ENCODE measurements around the gene RAB4A.

Gene RAB4A

DNA sequence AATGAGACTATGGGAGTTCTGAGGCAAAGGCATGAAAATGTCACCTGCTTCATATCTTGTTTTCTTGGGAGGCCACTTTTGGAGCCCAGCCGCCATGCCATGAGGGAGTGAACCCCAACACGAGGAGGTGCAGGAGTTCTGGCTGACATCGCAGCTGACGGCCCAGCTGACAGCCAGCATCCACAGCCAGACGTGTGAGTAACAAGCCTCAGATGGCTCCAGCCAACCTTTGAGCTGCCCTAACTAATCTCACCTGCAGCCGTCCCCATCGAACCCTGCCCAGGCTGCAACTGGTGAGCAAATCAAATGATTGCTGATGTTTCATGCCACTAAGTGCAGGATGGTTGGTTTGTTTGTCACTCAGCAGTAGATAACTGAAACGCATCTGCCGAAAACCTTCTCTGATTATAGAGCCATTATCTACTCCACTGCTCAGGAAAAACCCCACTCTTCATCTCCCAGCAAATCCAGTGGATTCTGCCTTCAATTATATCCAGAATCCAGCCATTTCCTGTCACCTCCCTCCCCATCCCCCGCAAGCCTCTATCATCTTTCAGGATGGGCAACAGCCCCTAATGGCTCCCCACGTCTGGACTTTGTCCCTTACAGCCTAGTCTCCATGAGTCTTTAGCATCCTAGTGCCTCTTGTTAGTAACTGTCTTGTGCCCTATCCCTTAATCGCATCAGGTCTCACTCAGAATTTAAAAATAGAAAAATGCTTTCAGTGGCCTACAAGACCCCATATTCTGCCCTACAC lies 18.5 kb upstream of the RAB4A start:
- TF ChIP-seq CEBPB (IDR thresholded peaks at IDR 0.05) (no peak), EP300 (IDR thresholded peaks at IDR 0.05; ENCODE audit: borderline replicate concordance) (no peak), TAF1 (IDR thresholded peaks at IDR 0.05; ENCODE audit: low read depth) (no peak), NFIC (IDR thresholded peaks at IDR 0.05) (no peak), FOXM1 (IDR thresholded peaks at IDR 0.05; ENCODE audit: borderline replicate concordance, low read depth) (no peak; the same call in 1 of the 2 replicates), RAD21 (IDR thresholded peaks at IDR 0.05; ENCODE audit: low read depth) (no peak), YY1 (IDR thresholded peaks at IDR 0.05; ENCODE audit: low read depth) (no peak), CREB1 (IDR thresholded peaks at IDR 0.05; ENCODE audit: low read depth) (no peak), EGR1 (IDR thresholded peaks at IDR 0.05) (no peak), TEAD4 (IDR thresholded peaks at IDR 0.05) (no peak), ZBTB7A (IDR thresholded peaks at IDR 0.05; ENCODE audit: low read depth) (no peak), TCF12 (IDR thresholded peaks at IDR 0.05; ENCODE audit: low read depth) (no peak)
- TF ChIP-seq, protein P1, sequence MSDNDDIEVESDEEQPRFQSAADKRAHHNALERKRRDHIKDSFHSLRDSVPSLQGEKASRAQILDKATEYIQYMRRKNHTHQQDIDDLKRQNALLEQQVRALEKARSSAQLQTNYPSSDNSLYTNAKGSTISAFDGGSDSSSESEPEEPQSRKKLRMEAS (IDR thresholded peaks at IDR 0.05): no peak
- TF ChIP-seq, protein P2, sequence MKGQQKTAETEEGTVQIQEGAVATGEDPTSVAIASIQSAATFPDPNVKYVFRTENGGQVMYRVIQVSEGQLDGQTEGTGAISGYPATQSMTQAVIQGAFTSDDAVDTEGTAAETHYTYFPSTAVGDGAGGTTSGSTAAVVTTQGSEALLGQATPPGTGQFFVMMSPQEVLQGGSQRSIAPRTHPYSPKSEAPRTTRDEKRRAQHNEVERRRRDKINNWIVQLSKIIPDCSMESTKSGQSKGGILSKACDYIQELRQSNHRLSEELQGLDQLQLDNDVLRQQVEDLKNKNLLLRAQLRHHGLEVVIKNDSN (IDR thresholded peaks at IDR 0.05): no peak
- TF ChIP-seq, protein P3, sequence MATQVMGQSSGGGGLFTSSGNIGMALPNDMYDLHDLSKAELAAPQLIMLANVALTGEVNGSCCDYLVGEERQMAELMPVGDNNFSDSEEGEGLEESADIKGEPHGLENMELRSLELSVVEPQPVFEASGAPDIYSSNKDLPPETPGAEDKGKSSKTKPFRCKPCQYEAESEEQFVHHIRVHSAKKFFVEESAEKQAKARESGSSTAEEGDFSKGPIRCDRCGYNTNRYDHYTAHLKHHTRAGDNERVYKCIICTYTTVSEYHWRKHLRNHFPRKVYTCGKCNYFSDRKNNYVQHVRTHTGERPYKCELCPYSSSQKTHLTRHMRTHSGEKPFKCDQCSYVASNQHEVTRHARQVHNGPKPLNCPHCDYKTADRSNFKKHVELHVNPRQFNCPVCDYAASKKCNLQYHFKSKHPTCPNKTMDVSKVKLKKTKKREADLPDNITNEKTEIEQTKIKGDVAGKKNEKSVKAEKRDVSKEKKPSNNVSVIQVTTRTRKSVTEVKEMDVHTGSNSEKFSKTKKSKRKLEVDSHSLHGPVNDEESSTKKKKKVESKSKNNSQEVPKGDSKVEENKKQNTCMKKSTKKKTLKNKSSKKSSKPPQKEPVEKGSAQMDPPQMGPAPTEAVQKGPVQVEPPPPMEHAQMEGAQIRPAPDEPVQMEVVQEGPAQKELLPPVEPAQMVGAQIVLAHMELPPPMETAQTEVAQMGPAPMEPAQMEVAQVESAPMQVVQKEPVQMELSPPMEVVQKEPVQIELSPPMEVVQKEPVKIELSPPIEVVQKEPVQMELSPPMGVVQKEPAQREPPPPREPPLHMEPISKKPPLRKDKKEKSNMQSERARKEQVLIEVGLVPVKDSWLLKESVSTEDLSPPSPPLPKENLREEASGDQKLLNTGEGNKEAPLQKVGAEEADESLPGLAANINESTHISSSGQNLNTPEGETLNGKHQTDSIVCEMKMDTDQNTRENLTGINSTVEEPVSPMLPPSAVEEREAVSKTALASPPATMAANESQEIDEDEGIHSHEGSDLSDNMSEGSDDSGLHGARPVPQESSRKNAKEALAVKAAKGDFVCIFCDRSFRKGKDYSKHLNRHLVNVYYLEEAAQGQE (IDR thresholded peaks at IDR 0.05; ENCODE audit: low read depth): no peak

DNA sequence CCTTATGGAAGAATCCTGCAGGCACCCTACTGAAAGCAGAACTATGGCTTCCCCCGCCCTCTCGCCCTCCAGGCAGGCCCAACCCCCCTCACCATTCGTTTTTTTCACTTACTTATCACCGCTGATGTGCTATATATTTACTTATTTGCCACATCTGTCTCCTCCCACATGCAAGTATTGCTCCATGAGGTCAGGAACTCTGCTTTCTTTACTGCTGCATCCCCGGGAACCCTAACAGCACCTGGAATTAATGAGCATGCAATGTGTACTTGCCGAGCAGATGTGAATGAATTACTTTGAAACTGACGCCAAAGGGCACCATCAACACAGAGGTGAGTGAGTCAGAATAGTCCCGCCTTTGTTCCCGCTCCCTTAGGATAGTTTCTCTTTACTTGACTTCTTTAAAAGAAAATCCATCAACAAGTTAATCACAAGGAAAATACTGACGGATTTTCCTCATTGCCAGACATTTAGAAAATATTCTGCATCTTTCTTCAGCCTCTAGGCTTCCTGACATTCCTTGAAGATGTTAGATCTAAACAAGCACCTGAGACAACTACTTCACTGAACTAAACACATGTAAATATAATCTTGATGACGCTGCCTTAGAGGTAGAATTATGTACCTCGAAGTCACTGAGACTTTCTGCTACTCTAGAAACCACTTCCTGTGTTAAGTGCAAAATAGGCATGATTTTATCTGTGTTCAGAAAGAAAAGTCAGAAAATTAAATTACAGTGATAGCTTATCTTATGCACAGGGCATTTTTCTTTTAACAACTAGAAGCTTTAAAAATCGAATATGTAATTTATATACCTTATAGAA lies 17.5 kb upstream of the RAB4A start:
- TF ChIP-seq EP300 (IDR thresholded peaks at IDR 0.05; ENCODE audit: borderline replicate concordance) (peak; percentile 76), ZBTB7A (IDR thresholded peaks at IDR 0.05; ENCODE audit: low read depth) (no peak), TCF12 (IDR thresholded peaks at IDR 0.05; ENCODE audit: low read depth) (peak; percentile 81), FOXM1 (IDR thresholded peaks at IDR 0.05; ENCODE audit: borderline replicate concordance, low read depth) (0 out of 2 replicates have a peak, but pooled peaks have one; percentile 15), NFIC (IDR thresholded peaks at IDR 0.05) (peak; percentile 22; the same call in 1 of the 2 replicates), YY1 (IDR thresholded peaks at IDR 0.05; ENCODE audit: low read depth) (peak; percentile 36; the same call in 1 of the 2 replicates)
- TF ChIP-seq, protein P2 (IDR thresholded peaks at IDR 0.05): no peak
- TF ChIP-seq, protein P1 (IDR thresholded peaks at IDR 0.05): peak; percentile 33; the same call in 1 of the 2 replicates

DNA sequence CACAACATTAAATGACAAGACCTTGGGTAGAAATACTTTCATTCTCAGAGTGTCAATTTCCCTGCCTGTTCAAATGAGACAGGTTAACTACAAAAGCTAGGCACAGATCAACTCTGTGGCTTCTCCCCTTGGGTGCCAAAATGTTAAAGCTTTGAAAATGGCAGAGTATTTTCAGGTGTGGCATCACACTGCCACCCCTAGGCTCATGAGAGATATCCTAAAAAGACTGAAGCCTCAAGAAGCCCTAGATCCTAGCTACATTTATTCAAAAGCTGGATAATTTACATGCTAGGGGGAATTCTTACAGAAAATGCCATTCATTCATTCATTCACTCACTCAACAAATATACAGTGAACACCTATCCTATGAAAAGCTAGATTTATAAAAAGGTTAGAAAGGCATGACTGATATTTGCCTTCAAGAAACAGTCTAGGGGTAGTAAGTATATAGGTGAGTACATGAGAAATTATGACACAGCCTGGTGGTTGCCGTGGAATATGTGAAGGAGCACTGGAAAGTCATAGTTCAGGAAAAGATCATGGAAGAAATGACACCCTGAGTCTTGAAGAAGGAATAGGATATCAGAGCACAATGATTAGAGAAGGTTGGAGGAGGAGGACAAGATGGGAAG lies 15.9 kb upstream of the RAB4A start:
- TF ChIP-seq EGR1 (IDR thresholded peaks at IDR 0.05) (no peak), RAD21 (IDR thresholded peaks at IDR 0.05; ENCODE audit: low read depth) (peak; percentile 70)

DNA sequence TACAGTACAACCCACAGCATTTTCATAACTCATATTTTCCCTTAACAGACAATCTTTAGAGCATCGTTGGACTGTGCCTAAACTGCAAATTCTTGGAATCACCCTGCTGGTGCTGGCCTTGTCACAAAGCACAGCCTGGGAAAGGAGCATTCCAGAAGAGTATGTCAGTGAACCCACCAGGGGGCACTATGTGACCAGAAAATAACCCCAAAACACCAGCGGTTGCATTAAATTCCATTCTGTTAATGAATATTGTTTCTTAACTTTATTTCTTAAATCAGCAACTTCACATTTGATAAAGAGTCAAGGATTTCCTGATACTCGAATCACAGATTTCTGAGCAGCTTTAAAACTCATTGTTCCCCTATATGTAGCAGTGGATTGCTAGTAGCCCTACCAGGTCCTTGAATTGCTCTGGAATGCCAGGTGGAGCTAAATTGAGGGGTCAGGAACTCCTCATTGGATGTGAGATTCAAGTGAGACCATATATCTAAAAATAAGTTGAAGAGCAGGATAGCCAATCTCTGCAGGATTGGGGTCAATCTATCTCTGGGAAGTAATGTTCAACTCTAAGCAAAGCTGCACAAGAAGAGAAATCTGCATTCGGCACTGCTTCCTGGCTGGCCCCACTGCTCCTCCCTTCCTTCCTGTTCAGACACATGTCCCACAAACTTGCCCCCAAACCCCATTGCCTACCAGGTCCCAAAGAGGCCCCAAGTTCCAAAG lies 12.7 kb upstream of the RAB4A start:
- TF ChIP-seq ZBTB7A (IDR thresholded peaks at IDR 0.05; ENCODE audit: low read depth): no peak
- no peak for TF ChIP-seq YY1 (IDR thresholded peaks at IDR 0.05; ENCODE audit: low read depth)
- TF ChIP-seq EGR1 (IDR thresholded peaks at IDR 0.05): no peak
- TF ChIP-seq TCF12 (IDR thresholded peaks at IDR 0.05; ENCODE audit: low read depth): no peak
- peak; percentile 55; the same call in 1 of the 2 replicates for TF ChIP-seq TEAD4 (IDR thresholded peaks at IDR 0.05)
- TF ChIP-seq RAD21 (IDR thresholded peaks at IDR 0.05; ENCODE audit: low read depth): peak; percentile 94
- no peak for TF ChIP-seq EP300 (IDR thresholded peaks at IDR 0.05; ENCODE audit: borderline replicate concordance)
- TF ChIP-seq, protein P2 (IDR thresholded peaks at IDR 0.05): no peak
- TF ChIP-seq CEBPB (IDR thresholded peaks at IDR 0.05): no peak
- no peak for TF ChIP-seq TAF1 (IDR thresholded peaks at IDR 0.05; ENCODE audit: low read depth)
- TF ChIP-seq NFIC (IDR thresholded peaks at IDR 0.05): no peak

DNA sequence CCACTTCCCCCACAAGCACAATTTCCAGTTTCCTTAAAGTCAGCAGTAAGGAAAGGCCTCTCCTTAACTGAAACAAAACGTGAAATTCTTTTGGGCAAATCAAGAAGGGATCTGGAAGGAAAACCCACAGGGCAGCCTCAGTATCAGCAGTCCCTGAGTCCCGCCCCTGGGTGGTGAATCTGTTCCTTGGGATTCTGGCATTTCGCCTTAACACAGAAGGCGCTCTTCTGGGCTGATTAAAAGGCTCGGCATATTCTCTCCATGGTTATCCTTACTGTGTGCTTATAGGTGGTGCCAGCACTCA lies 12.2 kb upstream of the RAB4A start:
- TF ChIP-seq CEBPB (IDR thresholded peaks at IDR 0.05) (no peak), TAF1 (IDR thresholded peaks at IDR 0.05; ENCODE audit: low read depth) (no peak), CREB1 (IDR thresholded peaks at IDR 0.05; ENCODE audit: low read depth) (no peak), EP300 (IDR thresholded peaks at IDR 0.05; ENCODE audit: borderline replicate concordance) (no peak), FOXM1 (IDR thresholded peaks at IDR 0.05; ENCODE audit: borderline replicate concordance, low read depth) (no peak), RAD21 (IDR thresholded peaks at IDR 0.05; ENCODE audit: low read depth) (no peak), TCF12 (IDR thresholded peaks at IDR 0.05; ENCODE audit: low read depth) (no peak), TEAD4 (IDR thresholded peaks at IDR 0.05) (no peak)
- TF ChIP-seq, protein P3 (IDR thresholded peaks at IDR 0.05; ENCODE audit: low read depth): no peak
- TF ChIP-seq, protein P1 (IDR thresholded peaks at IDR 0.05): no peak
